ENCODE measurements around the gene TRMT6.

Gene TRMT6

DNA sequence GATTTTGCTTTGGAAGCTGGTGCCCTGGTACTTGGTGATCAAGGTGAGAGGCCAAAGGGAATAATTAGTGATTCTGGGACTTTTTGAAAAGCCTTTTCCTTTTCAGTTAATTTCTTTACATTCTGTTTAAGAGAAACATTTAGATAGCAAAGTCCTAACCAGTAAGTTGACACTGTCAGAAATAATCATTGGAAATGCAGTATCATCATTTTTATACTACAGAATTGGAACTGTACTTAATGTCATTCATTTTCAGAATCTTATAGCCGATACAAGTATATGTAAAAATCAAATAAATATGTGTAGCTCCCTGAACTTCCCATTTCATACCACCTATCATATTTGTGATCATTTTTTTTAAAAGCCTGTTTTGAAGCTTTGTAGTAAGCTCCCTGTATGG is 27.6 kb upstream of the TRMT6 start:
- Histone ChIP-seq H3K36me3 (ENCODE audit: control insufficient read depth, insufficient read depth, low read length) (peaks cover 16% of the 10 kb centered on the region), H3K4me1 (ENCODE audit: control insufficient read depth, insufficient read depth, low read length) (no peaks in the 10 kb centered on the region), H3K9me3 (ENCODE audit: control insufficient read depth, low read length) (no peaks in the 10 kb centered on the region), H3K27ac (ENCODE audit: insufficient read depth, low read depth, low read length, poor library complexity, severe bottlenecking) (no peak overlapping the region), H3K27me3 (ENCODE audit: control insufficient read depth, insufficient read depth, low read length, poor library complexity, severe bottlenecking) (no peaks in the 10 kb centered on the region), H3K4me3 (ENCODE audit: insufficient read depth, low read depth, low read length) (no peak overlapping the region)
- no CpG with 5 or more reads among the region's 1 CpG for WGBS, 2 experiments

DNA sequence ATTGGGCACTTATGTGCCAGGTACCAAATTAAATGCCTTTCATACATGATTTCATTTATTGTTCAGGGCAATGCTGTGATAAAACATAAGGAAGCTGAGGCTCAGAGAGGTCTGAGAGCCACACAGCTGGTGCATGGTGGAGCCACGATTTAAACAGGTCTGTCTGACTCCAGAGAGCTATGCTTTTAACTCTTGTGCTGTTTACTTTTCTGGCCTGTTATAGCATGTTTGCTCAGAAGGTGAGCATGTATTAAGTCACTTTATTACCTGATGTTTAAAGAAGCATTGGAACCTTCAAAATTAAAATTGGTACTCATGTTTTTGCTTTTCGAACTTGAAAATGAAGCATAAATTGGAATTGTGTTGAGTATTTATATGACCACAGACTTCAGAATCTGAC is 26.9 kb upstream of the TRMT6 start:
- 95 to 99% methylated on average over 2 of the region's 2 CpGs for WGBS, 2 experiments
- H3K27ac ChIP-seq (ENCODE audit: insufficient read depth, low read depth, low read length, poor library complexity, severe bottlenecking): no peak overlapping the region
- H3K4me1 ChIP-seq (ENCODE audit: control insufficient read depth, insufficient read depth, low read length): no peaks in the 10 kb centered on the region
- no peak overlapping the region for H3K4me3 ChIP-seq (ENCODE audit: insufficient read depth, low read depth, low read length)
- no peaks in the 10 kb centered on the region for H3K27me3 ChIP-seq (ENCODE audit: control insufficient read depth, insufficient read depth, low read length, poor library complexity, severe bottlenecking)
- H3K36me3 ChIP-seq (ENCODE audit: control insufficient read depth, insufficient read depth, low read length): peaks cover 20% of the 10 kb centered on the region
- no peaks in the 10 kb centered on the region for H3K9me3 ChIP-seq (ENCODE audit: control insufficient read depth, low read length)

DNA sequence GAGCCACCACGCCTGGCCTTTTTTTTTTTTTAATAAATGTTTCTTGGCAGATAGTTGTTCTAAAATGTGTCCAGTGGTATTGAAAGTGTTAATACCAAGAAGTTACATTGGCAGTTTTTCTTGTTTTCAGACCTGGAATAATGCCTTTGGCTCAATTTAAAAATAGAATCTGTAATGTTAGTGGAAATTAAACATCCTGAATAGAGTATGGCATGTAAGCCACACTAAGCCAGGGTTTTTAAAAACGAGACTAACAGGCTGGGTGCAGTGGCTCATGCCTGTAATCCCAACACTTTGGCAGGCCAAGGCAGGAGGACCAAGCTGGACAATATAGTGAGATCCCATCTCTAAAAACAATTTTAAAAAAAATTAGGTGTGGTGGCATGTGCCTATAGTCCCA is 25.4 kb upstream of the TRMT6 start:
- WGBS, 2 experiments: 93 to 100% methylated on average over 2 of the region's 2 CpGs
- H3K9me3 ChIP-seq (ENCODE audit: control insufficient read depth, low read length): no peaks in the 10 kb centered on the region
- H3K36me3 ChIP-seq (ENCODE audit: control insufficient read depth, insufficient read depth, low read length): peaks cover 24% of the 10 kb centered on the region
- H3K4me3 ChIP-seq (ENCODE audit: insufficient read depth, low read depth, low read length): no peak overlapping the region
- H3K4me1 ChIP-seq (ENCODE audit: control insufficient read depth, insufficient read depth, low read length): no peaks in the 10 kb centered on the region
- H3K27ac ChIP-seq (ENCODE audit: insufficient read depth, low read depth, low read length, poor library complexity, severe bottlenecking): no peak overlapping the region
- peaks cover 10% of the 10 kb centered on the region for H3K27me3 ChIP-seq (ENCODE audit: control insufficient read depth, insufficient read depth, low read length, poor library complexity, severe bottlenecking)

DNA sequence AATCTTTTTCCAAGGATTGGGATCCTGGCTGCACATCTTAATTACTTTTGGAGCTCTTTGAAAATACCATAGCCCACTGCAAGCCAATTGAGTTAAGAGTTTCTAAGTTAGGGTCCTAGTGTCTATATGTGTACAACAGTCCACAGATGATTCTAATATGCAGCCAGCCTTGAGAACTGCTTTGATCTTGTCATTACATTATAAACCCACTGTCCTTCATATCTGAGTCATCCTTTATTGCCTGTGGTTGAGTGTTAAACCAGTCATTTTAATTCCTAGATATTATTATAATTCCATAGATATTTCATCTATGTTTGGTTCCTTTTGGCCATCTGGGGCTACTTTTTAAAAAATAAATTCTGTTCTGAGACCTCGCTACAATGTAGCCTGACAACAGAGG is 24.2 kb upstream of the TRMT6 start:
- Histone ChIP-seq H3K4me3 (ENCODE audit: insufficient read depth, low read depth, low read length) (no peak overlapping the region), H3K27ac (ENCODE audit: insufficient read depth, low read depth, low read length, poor library complexity, severe bottlenecking) (no peak overlapping the region), H3K27me3 (ENCODE audit: control insufficient read depth, insufficient read depth, low read length, poor library complexity, severe bottlenecking) (peaks cover 21% of the 10 kb centered on the region), H3K36me3 (ENCODE audit: control insufficient read depth, insufficient read depth, low read length) (peaks cover 28% of the 10 kb centered on the region), H3K4me1 (ENCODE audit: control insufficient read depth, insufficient read depth, low read length) (peaks cover 4% of the 10 kb centered on the region), H3K9me3 (ENCODE audit: control insufficient read depth, low read length) (no peaks in the 10 kb centered on the region)
- WGBS, 2 experiments: 90 to 97% methylated on average over 1 of the region's 1 CpG

DNA sequence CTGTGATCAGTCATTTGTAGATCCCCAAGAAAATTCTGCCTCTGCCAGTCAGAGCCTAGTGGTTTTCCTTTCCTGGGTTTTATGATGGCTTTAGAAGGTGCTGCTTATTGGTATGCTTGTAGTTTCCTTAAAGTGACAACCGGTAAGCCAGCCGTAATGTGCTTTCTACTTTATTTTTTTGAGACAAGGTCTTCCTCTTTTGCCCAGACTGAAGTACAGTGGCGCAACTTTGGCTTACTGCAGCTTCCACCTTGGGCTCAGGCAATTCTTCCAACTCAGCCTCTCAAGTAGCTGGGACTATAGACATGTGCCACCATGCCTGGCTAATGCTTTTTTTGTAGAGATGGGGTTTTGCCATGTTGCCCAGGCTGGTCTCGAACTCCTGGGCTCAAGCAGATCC is 23.6 kb upstream of the TRMT6 start:
- Histone ChIP-seq H3K4me1 (ENCODE audit: control insufficient read depth, insufficient read depth, low read length) (peaks cover 4% of the 10 kb centered on the region), H3K27me3 (ENCODE audit: control insufficient read depth, insufficient read depth, low read length, poor library complexity, severe bottlenecking) (peaks cover 21% of the 10 kb centered on the region), H3K36me3 (ENCODE audit: control insufficient read depth, insufficient read depth, low read length) (peaks cover 28% of the 10 kb centered on the region), H3K9me3 (ENCODE audit: control insufficient read depth, low read length) (no peaks in the 10 kb centered on the region), H3K4me3 (ENCODE audit: insufficient read depth, low read depth, low read length) (no peak overlapping the region), H3K27ac (ENCODE audit: insufficient read depth, low read depth, low read length, poor library complexity, severe bottlenecking) (no peak overlapping the region)
- WGBS, 2 experiments: 90 to 93% methylated on average over 4 of the region's 4 CpGs

DNA sequence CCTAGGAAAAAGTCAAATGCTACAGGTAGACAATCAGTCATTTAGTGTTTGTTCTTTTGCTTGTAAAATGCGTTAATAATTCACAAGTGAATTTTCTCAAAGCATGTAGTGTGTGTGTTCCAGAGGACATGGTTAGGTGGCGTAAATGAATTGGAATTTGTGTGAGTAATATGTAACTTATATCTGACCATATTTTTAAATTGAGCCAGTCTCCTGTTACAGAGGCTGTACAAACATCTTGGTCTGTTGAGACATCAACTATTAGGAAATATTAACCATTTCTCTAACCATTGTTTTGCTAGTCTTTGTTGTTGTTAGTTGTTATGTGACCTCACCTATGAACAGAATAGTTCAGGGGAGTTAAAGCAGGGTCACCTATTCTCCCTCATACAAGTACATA is 22.8 kb upstream of the TRMT6 start:
- H3K4me3 ChIP-seq (ENCODE audit: insufficient read depth, low read depth, low read length): no peak overlapping the region
- H3K36me3 ChIP-seq (ENCODE audit: control insufficient read depth, insufficient read depth, low read length): peaks cover 28% of the 10 kb centered on the region
- no peak overlapping the region for H3K27ac ChIP-seq (ENCODE audit: insufficient read depth, low read depth, low read length, poor library complexity, severe bottlenecking)
- H3K27me3 ChIP-seq (ENCODE audit: control insufficient read depth, insufficient read depth, low read length, poor library complexity, severe bottlenecking): peaks cover 21% of the 10 kb centered on the region
- H3K4me1 ChIP-seq (ENCODE audit: control insufficient read depth, insufficient read depth, low read length): peaks cover 4% of the 10 kb centered on the region
- WGBS, 2 experiments: 87 to 97% methylated on average over 1 to 2 of the region's 2 CpGs
- H3K9me3 ChIP-seq (ENCODE audit: control insufficient read depth, low read length): no peaks in the 10 kb centered on the region

DNA sequence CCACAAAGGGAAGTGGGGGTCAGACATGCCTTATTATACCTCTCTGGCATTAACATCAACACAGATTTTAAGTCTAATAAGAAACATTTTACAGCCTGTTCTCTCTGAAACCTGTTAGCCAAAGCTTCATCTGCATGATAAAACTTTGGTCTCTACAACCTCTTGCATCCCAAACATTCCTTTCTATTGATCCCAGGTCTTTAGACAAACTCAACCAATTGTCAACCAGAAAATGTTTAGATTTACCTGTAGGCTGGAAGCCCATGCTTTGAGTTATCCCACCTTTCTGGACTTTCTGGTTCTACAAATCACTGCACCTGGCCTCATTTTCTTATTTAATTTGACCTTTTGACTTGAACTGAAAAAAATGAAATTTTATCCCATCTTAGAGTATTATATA is 20.9 kb upstream of the TRMT6 start:
- H3K4me3 ChIP-seq (ENCODE audit: insufficient read depth, low read depth, low read length): no peak overlapping the region
- no peaks in the 10 kb centered on the region for H3K9me3 ChIP-seq (ENCODE audit: control insufficient read depth, low read length)
- no peak overlapping the region for H3K27ac ChIP-seq (ENCODE audit: insufficient read depth, low read depth, low read length, poor library complexity, severe bottlenecking)
- H3K27me3 ChIP-seq (ENCODE audit: control insufficient read depth, insufficient read depth, low read length, poor library complexity, severe bottlenecking): peaks cover 21% of the 10 kb centered on the region
- H3K4me1 ChIP-seq (ENCODE audit: control insufficient read depth, insufficient read depth, low read length): peaks cover 4% of the 10 kb centered on the region
- H3K36me3 ChIP-seq (ENCODE audit: control insufficient read depth, insufficient read depth, low read length): peaks cover 28% of the 10 kb centered on the region

DNA sequence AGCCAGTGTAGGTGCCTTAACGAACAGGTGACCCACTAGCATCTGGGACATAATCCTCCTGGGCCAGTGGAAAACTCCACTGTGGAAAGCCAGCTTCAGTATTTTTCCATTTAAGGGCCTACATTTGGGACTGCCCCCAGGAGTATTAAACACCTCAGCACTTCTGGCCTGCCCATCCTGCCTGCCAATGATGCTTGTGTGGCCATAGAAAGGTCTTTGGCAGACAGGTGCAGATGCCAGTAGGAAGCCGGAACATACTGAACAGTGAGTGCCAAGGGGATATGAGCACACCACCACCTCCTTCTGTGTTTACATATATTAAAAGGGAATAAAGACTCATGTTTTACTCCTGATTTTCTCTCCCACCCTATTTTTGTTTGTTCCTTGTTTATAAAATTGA is 20.0 kb upstream of the TRMT6 start:
- H3K4me1 ChIP-seq (ENCODE audit: control insufficient read depth, insufficient read depth, low read length): peaks cover 4% of the 10 kb centered on the region
- 86 to 94% methylated on average over 2 of the region's 2 CpGs for WGBS, 2 experiments
- no peak overlapping the region for H3K27ac ChIP-seq (ENCODE audit: insufficient read depth, low read depth, low read length, poor library complexity, severe bottlenecking)
- H3K9me3 ChIP-seq (ENCODE audit: control insufficient read depth, low read length): no peaks in the 10 kb centered on the region
- no peak overlapping the region for H3K4me3 ChIP-seq (ENCODE audit: insufficient read depth, low read depth, low read length)
- H3K36me3 ChIP-seq (ENCODE audit: control insufficient read depth, insufficient read depth, low read length): peaks cover 28% of the 10 kb centered on the region
- H3K27me3 ChIP-seq (ENCODE audit: control insufficient read depth, insufficient read depth, low read length, poor library complexity, severe bottlenecking): peaks cover 21% of the 10 kb centered on the region

DNA sequence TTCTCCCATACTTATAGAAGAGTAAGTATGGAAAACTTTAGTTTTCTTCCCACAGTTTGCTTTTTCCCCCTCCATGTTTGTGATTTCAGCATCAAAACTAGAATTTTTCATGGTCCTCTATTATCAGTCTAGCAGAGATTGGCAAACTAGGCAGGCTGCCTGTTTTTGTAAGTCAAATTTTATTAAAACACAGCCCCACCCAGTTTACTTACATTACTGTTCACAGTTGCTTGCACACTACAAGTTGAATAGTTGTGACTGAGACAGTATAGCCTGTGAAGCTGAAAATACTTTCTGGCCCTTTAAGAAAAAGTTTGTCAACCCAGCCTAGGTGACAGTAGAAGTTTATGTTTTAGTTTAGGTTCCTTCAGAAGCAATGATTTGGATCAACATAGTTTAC is 19.6 kb upstream of the TRMT6 start:
- Histone ChIP-seq H3K27me3 (ENCODE audit: control insufficient read depth, insufficient read depth, low read length, poor library complexity, severe bottlenecking) (peaks cover 21% of the 10 kb centered on the region), H3K4me3 (ENCODE audit: insufficient read depth, low read depth, low read length) (no peak overlapping the region), H3K9me3 (ENCODE audit: control insufficient read depth, low read length) (no peaks in the 10 kb centered on the region), H3K36me3 (ENCODE audit: control insufficient read depth, insufficient read depth, low read length) (peaks cover 28% of the 10 kb centered on the region), H3K4me1 (ENCODE audit: control insufficient read depth, insufficient read depth, low read length) (peaks cover 4% of the 10 kb centered on the region), H3K27ac (ENCODE audit: insufficient read depth, low read depth, low read length, poor library complexity, severe bottlenecking) (no peak overlapping the region)

DNA sequence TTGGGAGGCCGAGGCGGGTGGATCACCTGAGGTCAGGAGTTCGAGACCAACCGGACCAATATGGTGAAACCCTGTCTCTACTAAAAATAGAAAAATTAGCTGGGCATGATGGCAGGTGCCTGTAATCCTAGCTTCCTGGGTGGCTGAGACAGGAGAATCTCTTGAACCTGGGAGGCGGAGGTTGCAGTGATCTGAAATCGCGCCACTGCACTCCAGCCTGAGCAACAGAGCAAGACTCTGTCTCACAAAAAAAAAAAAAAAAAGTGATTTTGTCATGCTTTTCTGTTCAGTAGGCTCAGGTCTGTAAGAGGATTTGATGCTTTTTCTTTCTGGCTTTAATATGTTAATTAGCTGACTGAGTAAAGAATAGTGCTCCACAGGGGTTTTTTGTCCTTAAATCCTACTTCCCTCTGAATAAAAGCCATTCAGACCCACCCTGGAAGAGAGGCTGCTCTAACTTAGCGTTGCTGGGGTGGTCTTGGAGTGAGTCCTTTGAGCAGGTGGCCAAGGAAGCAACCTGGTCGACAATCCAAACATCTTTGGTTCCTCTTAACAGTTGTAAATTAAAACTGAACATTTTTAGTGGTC is 19.1 kb upstream of the TRMT6 start:
- Histone ChIP-seq H3K9me3 (ENCODE audit: control insufficient read depth, low read length) (no peaks in the 10 kb centered on the region), H3K4me1 (ENCODE audit: control insufficient read depth, insufficient read depth, low read length) (peaks cover 4% of the 10 kb centered on the region), H3K27ac (ENCODE audit: insufficient read depth, low read depth, low read length, poor library complexity, severe bottlenecking) (no peak overlapping the region), H3K27me3 (ENCODE audit: control insufficient read depth, insufficient read depth, low read length, poor library complexity, severe bottlenecking) (peaks cover 21% of the 10 kb centered on the region), H3K4me3 (ENCODE audit: insufficient read depth, low read depth, low read length) (no peak overlapping the region), H3K36me3 (ENCODE audit: control insufficient read depth, insufficient read depth, low read length) (peaks cover 30% of the 10 kb centered on the region)
- 47 to 48% methylated on average over 8 to 9 of the region's 9 CpGs for WGBS, 2 experiments

DNA sequence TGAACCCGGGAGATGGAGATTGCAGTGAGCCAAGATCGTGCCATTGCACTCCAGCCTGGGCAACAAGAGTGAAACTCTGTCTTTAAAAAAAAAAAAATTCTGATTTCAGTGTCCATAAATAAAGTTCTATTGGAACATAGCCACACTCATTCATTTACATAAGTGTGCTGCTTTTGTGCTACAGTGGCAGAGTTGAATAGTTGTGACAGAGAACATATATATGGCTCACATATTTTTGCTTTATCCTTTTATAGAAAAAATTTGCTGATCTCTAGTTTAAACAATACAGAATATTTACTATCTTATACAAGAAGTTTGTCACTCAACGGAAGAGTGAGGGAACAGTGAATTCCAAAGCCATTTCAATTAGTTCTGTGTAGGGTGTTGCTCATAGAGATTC is 18.1 kb upstream of the TRMT6 start:
- H3K36me3 ChIP-seq (ENCODE audit: control insufficient read depth, insufficient read depth, low read length): peaks cover 25% of the 10 kb centered on the region
- H3K4me3 ChIP-seq (ENCODE audit: insufficient read depth, low read depth, low read length): no peak overlapping the region
- WGBS, 2 experiments: 94 to 98% methylated on average over 2 of the region's 3 CpGs

More for the DNA sequence above, 18.1 kb upstream of the TRMT6 start:
- Histone ChIP-seq H3K9me3 (ENCODE audit: control insufficient read depth, low read length) (no peaks in the 10 kb centered on the region), H3K4me1 (ENCODE audit: control insufficient read depth, insufficient read depth, low read length) (peaks cover 4% of the 10 kb centered on the region), H3K27ac (ENCODE audit: insufficient read depth, low read depth, low read length, poor library complexity, severe bottlenecking) (no peak overlapping the region), H3K27me3 (ENCODE audit: control insufficient read depth, insufficient read depth, low read length, poor library complexity, severe bottlenecking) (peaks cover 21% of the 10 kb centered on the region)

Data from ectodermal cell (in vitro differentiated cells).